Tibial nerve (tissue), 4 donors: ENCODE data around the gene MC3R. TPM values are rescaled to one million over a fixed set of nuclear protein-coding genes. Genes with fewer than 3 reads are reported as not detected.

Source experiments
- DNase-seq, 2 donors: peaks; one replicate each; pipeline ENCODE4 v3.0.0-alpha.2; 2019; ENCODE audit warnings: low spot score in 2 of 2
- H3K27ac ChIP-seq, 4 donors: fragments of 200-600 bp; sonication (generic) in 3 of 4; one replicate each; pipeline ENCODE4 v1.5.1; 2017 to 2019; ENCODE audit warnings: mild to moderate bottlenecking in 1 of 4
- H3K27me3 ChIP-seq, 2 donors: fragments of 200-600 bp; sonication (generic) in 1 of 2; one replicate each; pipeline versions ENCODE4 v1.5.1 to v1.6.0; 2017 to 2019
- H3K36me3 ChIP-seq, 3 donors: fragments of 200-600 bp; sonication (generic); one replicate each; pipeline ENCODE4 v1.5.1; 2018 to 2019
- H3K4me1 ChIP-seq, 4 donors: fragments of 200-600 bp; sonication (generic) in 3 of 4; one replicate each; pipeline ENCODE4 v1.5.1; 2017 to 2019
- H3K4me3 ChIP-seq, 4 donors: fragments of 200-600 bp; sonication (generic) in 3 of 4; one replicate each; pipeline ENCODE4 v1.5.1; 2017 to 2019; ENCODE audit warnings: mild to moderate bottlenecking in 1 of 4, moderate library complexity in 1 of 4
- H3K9me3 ChIP-seq, 4 donors: fragments of 200-600 bp; sonication (generic) in 3 of 4; one replicate each; pipeline ENCODE4 v1.5.1; 2017 to 2019
- CTCF ChIP-seq, 5 experiments: fragments of 200-600 bp in 3 of 5; fragments of 450-650 bp in 2 of 5; sonication (generic) in 3 of 5; IDR thresholded peaks; one replicate each; pipeline ENCODE4 v1.5.1; 2016 to 2019; ENCODE audit warnings: antibody characterized with exemption in 5 of 5, mild to moderate bottlenecking in 3 of 5, moderate library complexity in 2 of 5
- EP300 ChIP-seq, 2 donors: sonication (generic); formaldehyde crosslinking; IDR thresholded peaks; one replicate each; pipeline ENCODE4 v1.6.1; 2017; ENCODE audit warnings: antibody characterized with exemption in 2 of 2, mild to moderate bottlenecking in 1 of 2
- POLR2A ChIP-seq, 2 donors: fragments of 450-650 bp; IDR thresholded peaks; one replicate each; pipeline ENCODE4 v1.6.1; 2017; ENCODE audit warnings: antibody characterized with exemption in 2 of 2, mild to moderate bottlenecking in 2 of 2, moderate library complexity in 2 of 2
- WGBS, 2 donors: methylation state at CpG; one replicate each; pipeline ENCODE4 v1.1.5; 2018; 5-methylcytosine and 5-hydroxymethylcytosine counted together
- small RNA-seq: library from RNA; depleted of rRNA; stranded (forward); fragments of <200 nt; gene quantifications from one replicate; pipeline ENCODE3, GENCODE V24; 2016
- total RNA-seq, 4 donors: library from RNA; depleted of rRNA; stranded (reverse); fragments of >200 nt; gene quantifications; one replicate each; pipeline ENCODE4 v1.1.0, GENCODE V29; 2016

The MC3R gene
- total RNA-seq, 4 donors from 2014 or later = not detected

DNA sequence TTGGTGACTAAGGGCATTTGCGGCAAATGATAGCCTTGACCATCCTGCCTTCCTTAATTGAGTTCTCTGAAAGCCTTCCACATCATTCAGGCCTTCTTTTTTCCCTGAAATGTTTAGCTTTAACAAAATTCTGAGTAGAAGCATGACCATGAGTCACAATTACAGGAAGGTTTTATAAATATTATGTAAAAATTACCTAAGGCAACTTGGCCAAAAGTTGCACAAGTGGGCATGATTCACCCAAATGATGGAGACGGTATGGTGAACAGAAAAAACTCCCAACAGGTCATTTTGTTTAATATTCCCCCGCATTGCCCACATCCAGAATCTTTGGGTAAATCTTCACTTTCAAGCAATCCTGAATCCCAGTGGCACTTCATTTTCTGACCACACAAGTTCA lies 37.0 kb downstream of the MC3R start:
- Histone ChIP-seq H3K4me3 (no peak overlapping the region), H3K27me3 (no peaks in the 10 kb centered on the region), H3K9me3 (peaks cover 0 to 7% (median 0%) of the 10 kb centered on the region in 4 donors), H3K4me1 (no peaks in the 10 kb centered on the region), H3K27ac (no peak overlapping the region), H3K36me3 (no peaks in the 10 kb centered on the region)
- DNase-seq = no peak
- 92 to 93% methylated on average over 3 of the region's 3 CpGs for WGBS, 2 donors
- TF ChIP-seq EP300 (IDR thresholded peaks at IDR 0.05) (no peak), POLR2A (IDR thresholded peaks at IDR 0.05) (no peak), CTCF (IDR thresholded peaks at IDR 0.05) (no peak)

GRCh38 chr20:56289652-56290051 lies 41.1 kb downstream of the MC3R start:
- 77 to 84% methylated on average over 5 of the region's 5 CpGs for WGBS, 2 donors
- no peak for TF ChIP-seq POLR2A (IDR thresholded peaks at IDR 0.05)
- no peak for TF ChIP-seq EP300 (IDR thresholded peaks at IDR 0.05)
- TF ChIP-seq CTCF (IDR thresholded peaks at IDR 0.05) = no peak
- H3K36me3 ChIP-seq = no peaks in the 10 kb centered on the region
- H3K9me3 ChIP-seq = no peaks in the 10 kb centered on the region
- H3K4me1 ChIP-seq = no peaks in the 10 kb centered on the region
- no peak for DNase-seq
- H3K27ac ChIP-seq = no peak overlapping the region
- H3K4me3 ChIP-seq = no peak overlapping the region
- H3K27me3 ChIP-seq = no peaks in the 10 kb centered on the region

DNA sequence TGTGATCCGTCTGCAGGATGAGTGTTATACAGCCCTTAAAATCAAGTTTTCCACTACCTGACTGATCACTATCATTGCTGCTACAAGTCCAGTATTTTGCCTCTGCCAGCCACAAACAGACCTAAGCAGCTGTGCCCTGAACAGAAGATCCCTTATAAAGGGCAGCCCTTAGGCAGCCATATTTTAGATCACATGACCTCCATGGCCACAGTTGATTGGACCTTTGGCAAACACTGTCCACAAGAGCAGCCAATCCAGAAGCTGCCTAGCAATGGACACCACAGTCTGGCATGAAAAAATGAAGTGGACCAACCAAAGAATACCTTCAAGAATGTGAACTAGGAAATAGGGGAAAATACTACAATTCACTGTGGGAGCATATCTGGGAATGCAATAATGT lies 50.8 kb downstream of the MC3R start:
- no peak for DNase-seq
- H3K27me3 ChIP-seq = no peaks in the 10 kb centered on the region
- H3K4me1 ChIP-seq = no peaks in the 10 kb centered on the region
- WGBS, 2 donors = 68 to 82% methylated on average over 1 of the region's 1 CpG
- no peak for TF ChIP-seq CTCF (IDR thresholded peaks at IDR 0.05)
- TF ChIP-seq POLR2A (IDR thresholded peaks at IDR 0.05) = no peak
- TF ChIP-seq EP300 (IDR thresholded peaks at IDR 0.05) = no peak
- no peaks in the 10 kb centered on the region for H3K9me3 ChIP-seq
- H3K4me3 ChIP-seq = no peak overlapping the region
- H3K36me3 ChIP-seq = no peaks in the 10 kb centered on the region
- no peak overlapping the region for H3K27ac ChIP-seq

Small RNA genes lying within 50 kb of the gene (small RNA-seq; reads per million reads assigned to genes)
- not detected for gene RNA5SP487

Other genes starting within 250 kb of the MC3R start
- 1 to 10 TPM in 3 of 4 donors, under 1 TPM in 1; 0.90 to 6.1 (median 2.0) TPM for gene CBLN4, start 243.2 kb upstream of the MC3R start, total RNA-seq
- 10 to 100 TPM; 36.8 to 56.6 (median 52.3) TPM for gene FAM210B, start 110.2 kb downstream of the MC3R start, total RNA-seq
- 1 to 10 TPM in 3 of 4 donors, under 1 TPM in 1; 0.42 to 4.3 (median 1.7) TPM for gene AURKA, start 143.5 kb downstream of the MC3R start, total RNA-seq
- 10 to 100 TPM; 17.6 to 25.9 (median 22.7) TPM for gene CSTF1, start 143.9 kb downstream of the MC3R start, total RNA-seq
- 1 to 10 TPM; 2.0 to 7.5 (median 3.6) TPM for gene CASS4, start 163.5 kb downstream of the MC3R start, total RNA-seq
- 10 to 100 TPM; 54.3 to 74.1 (median 65.2) TPM for gene RTF2, start 219.9 kb downstream of the MC3R start, total RNA-seq